ENCODE measurements around the gene VPS72. TPM values are rescaled to one million over a fixed set of nuclear protein-coding genes. Genes with fewer than 3 reads are reported as not detected.
A peak's percentile ranks its signal among the peaks of the same experiment; 100 is the strongest.

The VPS72 gene
- total RNA-seq, 1 experiment from 2014 or later: 65.2 TPM

DNA sequence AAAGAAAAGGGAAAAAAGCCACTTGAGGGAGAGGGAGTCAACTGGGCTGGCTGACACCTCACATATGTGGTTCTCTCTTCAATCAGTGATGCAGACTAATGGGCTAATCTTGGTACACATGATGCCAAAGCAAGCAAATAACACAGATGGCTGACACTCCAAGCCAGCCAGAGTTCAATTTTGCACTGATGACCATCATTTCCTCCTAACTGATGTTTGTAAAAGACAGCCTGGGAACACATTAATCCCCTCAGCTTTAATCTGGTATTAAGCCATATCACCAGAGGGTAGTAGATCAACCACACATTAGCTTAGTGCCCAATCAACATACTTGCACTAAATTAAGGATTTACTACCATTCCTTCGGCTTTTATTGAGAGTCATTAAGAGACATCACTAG is 2.8 kb downstream of the VPS72 start:
- DNase-seq (ENCODE audit: low spot score): no peak

DNA sequence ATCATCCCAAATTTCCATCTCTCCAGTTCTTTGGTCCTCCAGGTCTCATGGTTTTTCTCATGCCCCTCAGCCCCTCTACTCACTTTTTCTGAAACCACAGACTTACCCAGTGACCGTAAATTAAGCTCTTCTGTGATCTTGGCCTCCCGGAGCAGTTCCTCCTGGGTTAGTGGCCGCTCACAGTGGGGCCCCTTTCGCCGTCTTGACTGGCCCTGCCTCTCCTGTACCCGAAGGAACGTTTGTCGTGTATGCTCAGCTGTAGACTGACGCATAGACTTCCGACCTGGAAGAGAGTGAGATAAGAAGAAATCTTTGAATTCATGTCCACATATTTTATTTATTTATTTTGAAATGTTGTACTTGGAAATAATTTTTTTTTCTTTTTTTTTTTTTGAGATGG is 5.8 kb downstream of the VPS72 start:
- no peak for DNase-seq (ENCODE audit: low spot score)

DNA sequence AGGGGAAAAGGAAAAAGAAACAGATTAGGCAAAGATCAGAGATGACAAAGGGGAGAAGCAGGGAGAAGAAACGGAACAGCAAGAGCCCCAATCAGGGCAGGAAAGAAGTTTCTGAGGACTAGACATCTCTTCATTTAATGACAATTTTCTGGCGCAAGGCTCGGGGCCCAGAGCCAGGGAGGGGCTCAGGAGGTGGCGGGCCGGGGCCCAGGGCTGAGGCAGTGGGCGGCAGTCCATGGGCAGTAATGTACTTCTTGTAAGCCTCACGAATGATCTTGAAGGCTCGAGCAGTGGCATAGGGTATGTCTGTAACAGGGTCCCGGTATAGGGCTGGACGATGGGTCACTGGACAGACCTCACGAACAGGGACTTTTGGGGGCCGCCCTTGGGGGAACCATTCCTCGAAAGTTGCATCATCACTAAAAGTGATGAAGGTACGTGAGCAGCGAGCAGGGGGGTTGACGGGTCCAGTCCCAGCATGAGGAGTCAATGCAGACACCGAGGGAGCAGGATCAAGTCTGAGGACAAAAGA is 13.4 kb downstream of the VPS72 start:
- no peak for DNase-seq (ENCODE audit: low spot score)

DNA sequence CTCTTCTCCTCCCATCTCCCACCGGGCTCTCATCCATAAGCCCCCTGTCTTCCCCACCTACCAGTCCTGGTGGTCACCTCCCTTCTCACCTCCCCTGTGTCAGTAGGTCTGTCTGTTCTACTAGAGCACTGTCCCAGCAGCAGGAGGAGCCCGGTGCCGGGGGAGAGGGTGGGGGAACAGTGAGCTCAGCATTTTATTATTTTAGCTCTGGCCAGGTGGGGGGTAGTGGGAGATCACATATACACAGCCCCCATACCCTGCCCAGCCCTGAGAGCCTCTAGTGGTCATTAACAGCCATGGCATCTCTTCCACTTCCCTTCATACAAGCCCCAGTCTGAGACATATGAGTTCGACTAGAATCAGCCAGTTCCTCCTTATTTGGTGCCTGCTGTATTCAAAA is 14.1 kb downstream of the VPS72 start, which contains the start of gene TMOD4:
Gene TMOD4, minus strand, starts transcription at position 119 of the 400 bp plus-strand sequence. CDS start 1,106 bp downstream, outside the sequence.
- no peak for DNase-seq (ENCODE audit: low spot score)

DNA sequence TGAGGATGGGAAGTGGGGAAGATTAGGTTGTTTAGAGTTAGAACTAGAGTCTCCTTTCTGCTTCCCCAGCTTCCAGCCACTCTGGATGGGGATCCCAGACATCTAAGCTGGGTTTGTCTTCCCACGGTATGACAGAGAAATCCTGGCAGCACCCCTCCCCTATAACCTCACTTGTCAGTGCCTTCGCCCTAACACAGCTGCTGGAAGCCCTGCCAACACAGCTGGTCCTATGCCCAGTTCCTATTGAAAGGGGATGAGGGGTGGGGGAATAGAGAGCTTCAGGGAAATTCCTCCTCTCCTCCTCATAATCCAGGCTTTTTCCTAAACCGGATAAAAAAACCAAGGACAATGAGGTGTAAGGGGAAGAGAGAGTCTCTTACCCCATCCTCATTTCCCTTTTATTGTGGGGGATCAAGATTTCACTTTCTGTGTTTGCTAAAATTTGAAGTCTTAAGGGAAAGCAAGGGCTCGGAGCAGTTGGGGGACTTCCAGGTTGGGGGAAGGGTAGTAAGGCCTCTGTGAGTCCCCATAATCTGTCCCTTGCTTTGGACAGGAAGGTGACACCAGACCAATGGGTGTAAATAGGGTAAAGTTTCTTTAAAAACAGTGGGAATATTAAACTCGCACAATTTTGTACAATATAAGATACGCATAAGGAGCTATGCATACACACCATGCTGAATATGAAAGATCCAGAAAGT is 14.8 kb downstream of the VPS72 start:
- DNase-seq (ENCODE audit: low spot score): no peak

DNA sequence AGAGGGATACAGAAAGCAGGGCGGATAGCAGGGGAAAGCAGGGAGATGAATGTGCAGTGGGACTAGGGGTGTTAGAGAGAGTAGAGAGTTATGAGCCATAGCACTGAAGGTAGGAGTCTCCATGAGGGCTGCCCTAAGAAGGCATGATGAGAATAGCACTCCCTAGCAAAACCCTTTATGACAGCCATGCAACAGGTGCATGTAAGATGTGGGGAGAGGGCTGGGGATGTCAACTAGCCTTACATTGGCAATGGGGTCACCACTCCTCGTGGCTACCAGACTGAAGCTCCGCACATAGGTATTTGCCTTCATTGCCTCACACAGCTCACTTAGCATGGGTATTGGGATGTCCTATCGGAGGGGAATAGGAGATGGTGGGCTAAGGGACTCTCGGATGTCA is 18.8 kb downstream of the VPS72 start:
- no peak for DNase-seq (ENCODE audit: low spot score)

DNA sequence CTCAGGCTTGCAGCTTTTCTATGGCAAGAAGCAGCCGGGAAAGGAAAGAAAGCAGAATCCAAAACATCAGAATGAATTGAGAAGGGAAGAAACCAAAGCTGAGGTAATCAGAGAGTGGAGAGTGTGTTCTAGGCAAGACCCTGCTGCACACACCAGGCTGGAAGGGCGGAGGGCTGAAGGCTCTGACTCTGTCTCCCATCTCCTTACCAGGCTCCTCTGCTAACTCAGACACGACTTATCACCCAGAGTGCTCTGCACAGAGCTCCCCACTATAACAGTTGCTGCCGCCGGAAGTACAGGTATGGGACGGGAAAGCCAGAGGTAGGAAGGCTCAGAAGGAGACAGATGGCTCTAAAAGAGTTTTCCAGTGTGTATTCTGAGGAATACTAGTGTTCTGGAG is 22.9 kb downstream of the VPS72 start:
- DNase-seq (ENCODE audit: low spot score): no peak

DNA sequence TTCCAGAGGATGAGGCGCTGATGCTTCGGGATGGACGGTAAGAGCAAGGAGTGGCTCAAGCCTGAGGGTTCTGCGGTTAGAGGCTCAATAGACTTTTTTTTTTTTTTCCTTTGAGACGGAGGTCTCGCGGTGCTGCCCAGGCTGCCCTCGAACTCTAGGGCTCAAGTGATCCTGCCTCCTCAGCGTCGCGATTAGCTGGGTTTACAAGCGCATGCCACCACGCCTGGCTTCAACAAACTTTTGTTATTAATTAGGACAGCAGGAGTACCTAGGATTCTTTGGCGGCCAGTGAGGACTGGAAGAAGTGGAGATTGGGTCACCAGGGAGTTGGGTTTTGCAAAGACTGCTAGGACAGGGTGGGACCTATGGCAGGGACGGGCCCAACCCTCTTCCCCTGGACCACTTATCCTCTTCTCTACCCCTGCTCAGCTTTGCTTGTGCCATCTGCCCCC is 23.5 kb downstream of the VPS72 start:
- no peak for DNase-seq (ENCODE audit: low spot score)

DNA sequence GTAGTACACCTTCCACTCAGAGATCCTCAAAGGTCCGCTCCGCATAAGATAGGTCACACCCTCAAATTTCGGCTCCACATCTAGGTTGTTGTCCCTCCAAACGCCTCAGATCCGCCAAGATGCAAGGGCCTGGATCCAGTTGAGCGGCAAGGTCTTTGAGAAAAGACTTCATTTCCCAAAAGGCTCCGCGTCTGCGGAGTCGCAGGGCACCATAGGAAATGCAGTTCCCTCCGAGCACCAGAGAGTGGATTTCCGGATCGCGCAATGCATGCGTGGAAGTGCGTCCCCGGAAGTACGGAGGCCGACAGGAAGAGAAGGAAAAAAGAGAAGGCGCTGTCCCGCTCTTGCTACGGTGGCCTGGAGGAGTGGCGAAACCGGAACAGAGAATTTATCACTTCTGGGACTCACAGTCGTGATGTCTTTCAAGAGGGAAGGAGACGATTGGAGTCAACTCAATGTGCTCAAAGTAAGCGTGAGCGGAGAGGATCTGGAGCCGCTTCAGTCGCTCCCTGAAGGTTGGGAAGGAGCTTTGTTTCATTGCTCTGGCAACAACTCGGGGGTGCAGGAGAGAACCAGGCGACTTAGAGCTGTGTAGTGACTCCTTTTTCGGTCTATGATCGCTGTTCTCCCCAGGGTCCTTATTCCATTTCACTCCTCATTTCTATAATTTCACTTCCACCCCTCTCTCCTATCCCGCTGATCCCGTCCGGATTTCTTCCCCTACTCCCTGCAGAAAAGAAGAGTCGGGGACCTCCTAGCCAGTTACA is 24.1 kb downstream of the VPS72 start, which contains the start of the genes LYSMD1 and SCNM1:
Gene LYSMD1, minus strand, starts transcription at position 165 of the 767 bp plus-strand sequence. CDS start 644 bp downstream, outside the sequence.
Gene SCNM1, plus strand, starts transcription at position 407 of the 767 bp plus-strand sequence. Its CDS starts 9 bp downstream, at position 416.
- peak; percentile 98 for DNase-seq (ENCODE audit: low spot score)

DNA sequence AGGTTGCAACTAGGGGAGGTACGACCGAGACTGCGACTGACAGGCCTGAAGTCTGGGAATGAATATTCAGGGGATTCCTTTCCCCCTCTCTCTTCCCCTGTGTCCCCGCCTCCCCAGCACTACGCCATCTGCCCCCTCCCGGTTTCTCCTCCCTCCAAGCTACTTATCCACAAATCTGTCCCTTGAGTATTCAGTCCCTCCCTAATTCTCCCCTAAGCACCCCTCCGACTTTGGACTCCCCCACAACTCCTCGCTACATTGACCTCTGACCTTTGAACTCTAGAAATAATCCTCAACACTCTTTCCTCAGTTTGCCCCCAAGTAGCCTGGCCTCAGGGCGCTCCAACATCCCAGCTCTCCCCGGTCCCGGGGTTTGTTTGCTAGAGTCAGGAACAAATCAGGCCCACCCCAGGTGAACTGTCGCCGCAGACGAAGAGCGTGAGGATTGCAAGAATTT is 24.7 kb downstream of the VPS72 start:
- no peak for DNase-seq (ENCODE audit: low spot score)

DNA sequence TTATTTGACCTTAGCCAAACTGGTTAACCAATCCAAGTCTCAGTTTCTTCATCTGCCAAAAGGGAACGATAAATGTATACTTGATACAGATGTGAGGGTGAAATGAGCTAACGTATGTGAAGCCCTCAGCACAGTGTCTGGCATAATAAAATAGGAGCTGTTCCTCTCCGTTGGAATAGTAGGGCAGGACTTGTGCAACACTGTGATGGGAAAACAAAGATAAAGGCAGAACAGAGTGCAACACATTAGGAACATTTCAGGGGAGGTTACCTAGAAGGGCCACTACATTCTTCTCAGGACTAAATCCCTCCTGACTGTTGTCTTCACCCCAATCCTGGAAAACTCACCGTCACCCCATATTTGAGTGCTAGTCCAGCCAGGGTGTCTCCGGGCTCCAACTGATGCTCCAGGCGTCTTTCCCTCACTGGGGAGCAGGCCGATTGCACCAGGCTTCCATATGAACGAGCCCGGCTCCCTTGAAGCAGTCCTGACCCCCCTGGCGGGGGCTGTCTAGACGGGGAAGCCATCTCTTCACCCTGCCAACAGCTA is 25.2 kb downstream of the VPS72 start:
- no peak for DNase-seq (ENCODE audit: low spot score)

DNA sequence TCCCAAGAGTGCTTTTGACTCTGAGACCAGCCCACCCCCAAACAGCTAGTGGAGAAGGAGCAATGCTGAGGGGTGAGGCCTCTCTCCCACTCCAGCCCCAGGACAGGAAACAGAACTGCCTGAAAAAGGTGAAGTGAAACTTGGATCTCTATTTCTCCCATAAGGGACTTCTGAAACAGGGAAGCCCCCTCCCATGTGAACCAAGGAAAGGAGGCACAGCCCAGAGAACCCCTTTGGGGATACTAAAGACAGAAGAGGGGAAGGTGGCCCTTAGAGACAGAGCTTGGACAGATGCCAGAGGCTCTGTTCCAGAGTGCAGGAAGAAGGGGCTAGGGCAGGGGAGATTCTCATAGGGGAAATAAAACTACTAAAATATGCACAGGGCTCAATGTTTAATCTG is 30.6 kb downstream of the VPS72 start:
- DNase-seq (ENCODE audit: low spot score): no peak

DNA sequence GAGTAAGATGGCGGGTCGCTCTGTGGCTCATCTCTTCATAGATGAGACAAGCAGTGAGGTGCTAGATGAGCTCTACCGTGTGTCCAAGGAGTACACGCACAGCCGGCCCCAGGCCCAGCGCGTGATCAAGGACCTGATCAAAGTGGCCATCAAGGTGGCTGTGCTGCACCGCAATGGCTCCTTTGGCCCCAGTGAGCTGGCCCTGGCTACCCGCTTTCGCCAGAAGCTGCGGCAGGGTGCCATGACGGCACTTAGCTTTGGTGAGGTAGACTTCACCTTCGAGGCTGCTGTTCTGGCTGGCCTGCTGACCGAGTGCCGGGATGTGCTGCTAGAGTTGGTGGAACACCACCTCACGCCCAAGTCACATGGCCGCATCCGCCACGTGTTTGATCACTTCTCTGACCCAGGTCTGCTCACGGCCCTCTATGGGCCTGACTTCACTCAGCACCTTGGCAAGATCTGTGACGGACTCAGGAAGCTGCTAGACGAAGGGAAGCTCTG is 31.2 kb downstream of the VPS72 start:
- DNase-seq (ENCODE audit: low spot score): no peak

DNA sequence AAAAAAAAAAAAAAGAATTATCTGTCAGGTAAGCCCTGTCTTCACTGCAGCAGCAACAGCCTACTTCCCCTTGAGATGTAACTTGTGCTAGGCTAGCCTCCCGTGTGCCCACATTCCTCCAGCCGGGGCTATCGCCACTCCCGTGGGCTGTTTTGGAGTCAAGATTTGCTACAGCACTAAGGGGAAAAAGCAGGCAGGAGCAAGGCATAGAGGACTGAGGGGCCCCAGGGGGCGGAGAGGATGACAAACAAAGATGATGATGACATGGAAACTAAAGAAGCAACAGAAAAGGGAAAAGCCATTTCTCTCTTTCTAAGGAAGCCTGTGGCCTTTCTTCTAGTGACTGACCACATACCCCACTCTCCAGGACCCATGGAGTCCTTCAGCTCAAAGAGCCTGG is 31.7 kb downstream of the VPS72 start:
- DNase-seq (ENCODE audit: low spot score): no peak

DNA sequence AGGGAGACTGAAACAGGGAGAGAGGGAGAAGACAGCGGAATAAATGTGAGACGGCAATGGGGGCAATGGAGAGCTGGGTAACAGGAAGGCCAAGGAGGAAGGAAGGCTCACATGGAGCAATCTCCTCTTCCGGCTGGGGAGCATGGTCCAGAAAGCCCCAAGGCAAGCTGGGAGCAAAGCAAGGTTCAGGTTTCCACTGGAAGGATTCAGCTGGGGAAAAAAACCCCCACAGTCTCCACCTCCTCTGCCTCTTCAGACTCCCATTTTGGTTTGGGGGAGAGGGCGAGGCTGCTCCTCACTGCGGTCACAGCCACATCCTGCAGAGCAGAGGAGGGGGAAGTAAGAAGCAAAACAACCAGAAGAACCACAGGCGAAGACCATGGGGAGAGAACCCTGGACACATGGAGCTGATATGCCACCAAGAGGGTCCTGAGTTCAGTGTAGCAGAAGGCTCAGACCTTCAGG is 32.9 kb downstream of the VPS72 start:
- no peak for DNase-seq (ENCODE audit: low spot score)

DNA sequence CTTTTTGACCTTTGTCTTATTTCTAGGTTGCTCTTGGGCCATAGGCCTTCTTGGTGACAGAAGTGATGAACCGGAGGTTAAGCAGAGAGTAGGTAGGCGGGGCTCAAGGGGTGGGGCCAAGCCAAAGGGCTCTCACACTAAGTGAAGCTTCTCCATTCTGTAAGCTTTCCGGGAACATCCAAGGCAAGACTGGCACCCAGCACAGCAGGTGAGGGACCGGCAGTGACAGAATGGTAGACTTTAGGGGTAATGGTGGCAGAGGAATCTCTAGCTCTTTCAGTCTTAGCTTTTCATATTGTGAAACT is 33.5 kb downstream of the VPS72 start, which contains the start of gene TNFAIP8L2:
Gene TNFAIP8L2, plus strand, starts transcription at position 135 of the 305 bp plus-strand sequence. CDS start 2,049 bp downstream, outside the sequence.
- no peak for DNase-seq (ENCODE audit: low spot score)

DNA sequence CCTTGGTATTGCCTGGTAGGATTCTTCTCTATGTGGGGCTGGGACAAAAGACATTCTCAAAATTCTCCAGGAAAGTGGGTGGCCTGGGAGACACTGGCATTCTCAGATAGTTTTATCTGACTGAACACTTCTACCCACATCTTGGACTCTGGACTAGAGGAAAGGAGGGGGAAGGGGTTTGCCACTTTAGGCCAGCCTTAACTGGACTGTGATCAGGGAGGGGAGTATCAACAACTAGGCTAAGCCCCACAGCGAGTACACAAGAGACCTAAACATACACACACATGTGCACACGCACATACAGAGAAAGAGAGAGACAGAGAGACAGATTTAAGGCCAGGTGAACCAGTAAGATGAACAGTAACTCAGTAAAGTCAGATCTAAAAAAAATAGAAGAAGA is 42.3 kb downstream of the VPS72 start:
- no peak for DNase-seq (ENCODE audit: low spot score)

DNA sequence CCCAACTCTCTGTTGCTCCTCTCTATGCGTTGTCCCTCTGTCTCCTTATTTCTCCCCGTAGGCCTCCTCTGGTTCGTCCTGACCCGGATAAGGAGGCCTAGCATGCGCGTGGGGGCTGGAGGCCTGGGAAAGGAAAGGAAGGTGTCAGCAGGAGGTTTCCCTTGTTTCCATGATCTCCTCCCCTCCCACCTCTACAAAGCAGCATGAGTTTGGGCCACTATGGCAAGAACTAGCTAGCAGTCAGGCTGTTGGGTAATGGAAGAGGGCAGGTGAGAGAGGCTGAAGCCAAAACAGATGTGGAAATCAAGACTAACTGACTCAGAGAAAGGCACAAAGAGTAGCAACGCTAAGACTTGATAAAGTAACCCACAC is 42.9 kb downstream of the VPS72 start:
- no peak for DNase-seq (ENCODE audit: low spot score)

DNA sequence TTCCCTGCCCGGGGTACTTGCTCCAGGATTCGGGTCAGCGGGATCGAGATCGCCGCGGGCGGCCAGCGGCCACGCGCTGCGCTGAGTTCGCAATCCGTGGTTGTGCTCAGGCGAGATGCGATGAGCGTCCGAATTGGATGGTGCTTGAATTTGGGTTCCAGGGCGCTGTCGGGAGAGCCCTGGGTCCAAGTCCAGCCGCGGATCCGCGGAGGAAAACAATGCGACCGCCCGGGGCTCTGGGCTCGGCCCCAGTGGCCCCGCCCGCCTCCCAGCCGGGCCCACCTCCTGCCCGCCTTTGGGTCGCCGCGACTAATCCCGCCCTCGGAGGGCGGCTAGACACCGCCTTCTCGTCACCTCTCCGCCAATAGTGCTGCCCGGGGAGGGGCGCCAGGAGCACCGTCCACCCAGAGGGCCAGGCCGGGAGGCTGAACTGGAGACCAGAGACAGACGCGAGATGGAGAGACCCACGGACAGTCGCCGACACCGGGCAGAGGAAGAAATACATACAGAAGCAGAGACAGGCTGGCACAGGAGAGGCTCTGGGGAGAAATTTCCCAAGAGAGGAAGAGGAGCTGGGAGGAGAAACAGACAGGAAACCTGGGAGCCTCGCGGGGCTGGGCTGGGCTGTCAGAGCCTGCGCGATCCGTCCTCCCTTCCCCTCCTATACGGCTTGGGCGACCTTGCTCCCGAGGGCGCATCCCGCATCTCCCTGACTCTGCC is 43.4 kb downstream of the VPS72 start, which contains the start of gene SEMA6C:
Gene SEMA6C, minus strand, starts transcription at position 220 of the 720 bp plus-strand sequence. CDS start 4,010 bp downstream, outside the sequence.
- DNase-seq (ENCODE audit: low spot score): peak; percentile 75

DNA sequence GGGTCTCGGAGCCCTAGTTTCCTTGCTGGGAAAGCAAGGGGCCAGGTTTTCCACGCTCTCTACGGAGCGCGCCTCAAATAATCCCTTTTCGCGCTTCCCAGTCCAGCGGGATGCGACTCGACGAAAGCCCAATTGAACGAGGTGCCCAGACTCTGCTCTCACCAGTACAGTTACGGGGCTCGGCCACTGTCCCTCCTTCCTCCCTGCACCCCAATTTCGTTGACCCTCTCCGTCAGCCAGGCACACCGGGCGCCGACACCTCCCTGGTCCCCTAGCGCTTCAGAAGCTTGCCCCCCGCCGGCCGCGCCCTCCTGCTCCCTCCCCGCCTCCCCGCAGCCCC is 44.0 kb downstream of the VPS72 start:
- DNase-seq (ENCODE audit: low spot score): no peak

All from H4 (cell line).